DND-41 (cell line): ENCODE data around the gene ZCWPW1.

ENCODE experiments used
- ATAC-seq: fragments of 200-7000 bp; cut with Tn5 transposase; 3 replicates; pipeline ENCODE4 v1.9.1; 2021; ENCODE audit warnings: low read depth; ENCODE audit not compliant: insufficient read depth
- DNase-seq: peaks from one replicate; pipeline ENCODE4 v3.0.0-alpha.2; 2020
- H2AFZ ChIP-seq: 2 replicates; pipeline ENCODE4 v1.6.0; 2012; ENCODE audit warnings: low read depth, low read length
- H3K27ac ChIP-seq: 2 replicates; pipeline ENCODE4 v1.5.1; 2012; ENCODE audit warnings: low read length, inconsistent platforms
- H3K27me3 ChIP-seq: fragments of 200-600 bp; sonication (generic); 2 replicates; pipeline ENCODE4 v1.6.0; 2012; ENCODE audit warnings: low read length, mild to moderate bottlenecking, inconsistent platforms; ENCODE audit not compliant: insufficient read depth, poor library complexity
- H3K36me3 ChIP-seq: 2 replicates; pipeline ENCODE4 v1.5.1; 2012; ENCODE audit warnings: low read length, inconsistent platforms; ENCODE audit not compliant: insufficient read depth
- H3K4me1 ChIP-seq: 2 replicates; pipeline ENCODE4 v1.5.1; 2012; ENCODE audit warnings: mild to moderate bottlenecking, low read length; ENCODE audit not compliant: insufficient read depth
- H3K4me2 ChIP-seq: 2 replicates; pipeline ENCODE4 v1.6.0; 2012; ENCODE audit warnings: mild to moderate bottlenecking, moderate library complexity, low read length, inconsistent platforms; ENCODE audit not compliant: insufficient read depth
- H3K4me3 ChIP-seq, 2 experiments: fragments of 200-600 bp in 1 of 2; shearing (Covaris generic) in 1 of 2; 2 replicates each; pipeline ENCODE4 v1.5.1; 2012 to 2016; ENCODE audit warnings: inconsistent platforms in 2 of 2, low read length in 2 of 2, mild to moderate bottlenecking in 2 of 2, low read depth in 1 of 2, moderate library complexity in 1 of 2
- H3K79me2 ChIP-seq: 2 replicates; pipeline ENCODE4 v1.6.0; 2012; ENCODE audit warnings: low read length, inconsistent platforms; ENCODE audit not compliant: insufficient read depth
- H3K9ac ChIP-seq: 2 replicates; pipeline ENCODE4 v1.6.0; 2012; ENCODE audit warnings: low read depth, mild to moderate bottlenecking, inconsistent platforms, low read length, moderate library complexity
- H3K9me3 ChIP-seq: 2 replicates; pipeline ENCODE4 v1.5.1; 2012; ENCODE audit warnings: low read length, moderate library complexity, mild to moderate bottlenecking, inconsistent platforms; ENCODE audit not compliant: insufficient read depth, severe bottlenecking
- H4K20me1 ChIP-seq: 2 replicates; pipeline ENCODE4 v1.6.0; 2012; ENCODE audit warnings: low read length; ENCODE audit not compliant: insufficient read depth
- CTCF ChIP-seq: IDR thresholded peaks from 2 replicates; pipeline ENCODE4 v1.5.1; 2012; ENCODE audit warnings: borderline replicate concordance, low read length, moderate library complexity, mild to moderate bottlenecking; ENCODE audit not compliant: poor library complexity, severe bottlenecking; ENCODE audit errors: extremely low read depth
- EZH2 ChIP-seq: IDR thresholded peaks from 3 replicates; pipeline ENCODE4 v1.6.1; 2012; ENCODE audit warnings: borderline replicate concordance, low read depth, mild to moderate bottlenecking, moderate library complexity, low read length, inconsistent platforms; ENCODE audit not compliant: severe bottlenecking

Gene ZCWPW1

DNA sequence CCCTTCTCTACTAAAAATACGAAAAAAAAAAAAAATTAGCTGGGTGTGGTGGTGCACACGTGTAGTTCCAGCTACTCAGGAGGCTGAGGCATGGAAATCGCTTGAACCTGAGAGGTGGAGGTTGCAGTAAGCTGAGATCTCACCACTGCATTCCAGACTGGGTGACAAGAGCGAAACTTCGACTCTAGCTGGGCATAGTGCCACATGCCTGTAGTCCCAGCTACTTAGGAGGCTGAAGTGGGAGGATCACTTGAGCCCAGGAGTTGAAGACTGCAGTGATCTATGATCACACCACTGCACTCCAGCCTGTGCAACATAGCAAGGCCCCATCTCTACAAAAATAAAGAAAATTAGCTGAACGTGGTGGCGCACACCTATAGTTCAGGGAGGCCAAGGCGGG is 36.8 kb upstream of the ZCWPW1 start:
- Histone ChIP-seq H2AFZ (no peak overlapping the region), H3K4me2 (no peak overlapping the region), H3K36me3 (peaks cover 25% of the 10 kb centered on the region), H3K79me2 (no peaks in the 10 kb centered on the region), H3K9ac (no peak overlapping the region), H3K4me1 (peaks cover 5% of the 10 kb centered on the region; the same call in 1 of the 2 replicates), H3K27me3 (no peaks in the 10 kb centered on the region), H3K9me3 (no peaks in the 10 kb centered on the region), H3K27ac (no peak overlapping the region), H3K4me3 (no peak overlapping the region), H4K20me1 (peaks cover 23% of the 10 kb centered on the region)
- TF ChIP-seq CTCF, result no peak
- no peak for TF ChIP-seq EZH2
- ATAC-seq, result no peak
- DNase-seq, result no peak

DNA sequence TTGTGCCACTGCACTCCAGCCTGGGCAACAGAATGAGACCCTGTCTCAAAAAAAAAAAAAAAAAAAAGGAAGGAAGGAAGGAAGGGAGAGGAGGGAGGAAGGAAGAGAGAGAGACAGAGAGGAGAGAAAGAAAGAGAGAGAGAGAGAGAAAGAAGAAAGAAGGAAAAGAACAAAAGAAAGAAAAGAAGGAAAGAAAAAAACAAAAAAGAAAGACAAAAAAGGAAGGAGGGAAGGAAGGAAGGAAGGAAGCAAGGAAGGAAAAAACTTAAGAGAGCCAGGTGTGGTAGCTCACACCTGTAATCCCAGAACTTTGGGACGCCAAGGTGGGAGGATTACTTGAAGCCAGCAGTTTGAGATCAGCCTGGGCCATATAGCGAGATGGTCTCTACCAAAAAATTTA is 36.3 kb upstream of the ZCWPW1 start:
- H4K20me1 ChIP-seq, result peaks cover 19% of the 10 kb centered on the region
- no peak for DNase-seq
- no peak for TF ChIP-seq CTCF
- no peak for TF ChIP-seq EZH2
- H3K27ac ChIP-seq, result no peak overlapping the region
- H2AFZ ChIP-seq, result no peak overlapping the region
- H3K27me3 ChIP-seq, result no peaks in the 10 kb centered on the region
- ATAC-seq, result no peak
- H3K4me1 ChIP-seq, result peaks cover 5% of the 10 kb centered on the region; the same call in 1 of the 2 replicates
- no peaks in the 10 kb centered on the region for H3K9me3 ChIP-seq
- H3K9ac ChIP-seq, result no peak overlapping the region
- H3K4me2 ChIP-seq, result no peak overlapping the region
- no peaks in the 10 kb centered on the region for H3K79me2 ChIP-seq
- peaks cover 25% of the 10 kb centered on the region for H3K36me3 ChIP-seq
- H3K4me3 ChIP-seq, result no peak overlapping the region

DNA sequence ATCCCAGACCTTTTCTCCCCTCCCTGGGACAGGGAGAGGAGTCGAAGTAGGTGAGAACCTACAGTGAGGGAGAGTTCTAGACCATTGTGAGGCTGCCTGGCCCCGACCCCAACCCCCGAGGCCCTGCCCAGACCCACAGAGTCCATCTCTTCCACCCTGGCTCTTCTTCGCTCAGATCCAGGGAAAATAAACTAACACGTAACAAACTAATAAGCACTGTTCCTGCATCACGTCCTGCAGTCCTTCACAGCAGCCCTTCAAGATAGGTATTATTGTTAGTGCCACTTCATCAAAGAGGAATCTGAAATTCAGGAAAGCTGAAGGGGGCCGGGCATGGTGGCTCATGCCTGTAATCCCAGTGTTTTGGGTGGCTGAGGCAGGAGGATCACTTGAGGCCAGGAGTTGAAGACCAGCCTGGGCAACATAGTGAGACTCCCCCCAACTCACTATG is 35.7 kb upstream of the ZCWPW1 start, which contains the start of gene SPACDR:
Gene SPACDR, minus strand, starts transcription at position 51 of the 451 bp plus-strand sequence. CDS start 235 bp downstream, outside the sequence.
- peaks cover 25% of the 10 kb centered on the region for H3K36me3 ChIP-seq
- DNase-seq (no peak), ATAC-seq (no peak)
- H2AFZ ChIP-seq, result no peak within 1 kb of the TSS
- H3K79me2 ChIP-seq, result no peaks in the 10 kb centered on the region
- H3K4me2 ChIP-seq, result no peak within 1 kb of the TSS
- H3K9ac ChIP-seq, result no peak within 1 kb of the TSS
- H3K9me3 ChIP-seq, result no peaks in the 10 kb centered on the region
- H3K27me3 ChIP-seq, result no peaks in the 10 kb centered on the region
- H3K4me1 ChIP-seq, result no peaks in the 10 kb centered on the region
- H4K20me1 ChIP-seq, result peaks cover 15% of the 10 kb centered on the region
- no peak within 1 kb of the TSS for H3K4me3 ChIP-seq
- H3K27ac ChIP-seq, result no peak within 1 kb of the TSS; the same call in 1 of the 2 replicates
- no peak for TF ChIP-seq CTCF

- Histone ChIP-seq H3K9me3 (no peaks in the 10 kb centered on the region), H3K27me3 (no peaks in the 10 kb centered on the region), H2AFZ (no peak overlapping the region), H3K27ac (no peak overlapping the region), H3K36me3 (no peaks in the 10 kb centered on the region), H4K20me1 (no peaks in the 10 kb centered on the region), H3K4me3 (no peak overlapping the region), H3K79me2 (no peaks in the 10 kb centered on the region), H3K4me2 (no peak overlapping the region), H3K4me1 (peaks cover 18% of the 10 kb centered on the region), H3K9ac (no peak overlapping the region)
- TF ChIP-seq CTCF (no peak), EZH2 (no peak)
- no peak for ATAC-seq
- no peak for DNase-seq
These were observed 28.5 kb upstream of the ZCWPW1 start for GRCh38 chr7:100457033-100457432.
